HG02610 (cell line): ENCODE results near the gene GATAD2A.
"Not testable (repeated sequence)": the region's sequence is repeated elsewhere in the genome, so short reads cannot be mapped to it uniquely, and the experiment has no call there.

Source experiments
- ATAC-seq: cut with Tn5 transposase; IDR thresholded peaks from one replicate; pipeline ENCODE4 v1.9.1; 2021; ENCODE audit warnings: mild to moderate bottlenecking, moderate library complexity; ENCODE audit not compliant: unreplicated experiment

Gene GATAD2A

DNA sequence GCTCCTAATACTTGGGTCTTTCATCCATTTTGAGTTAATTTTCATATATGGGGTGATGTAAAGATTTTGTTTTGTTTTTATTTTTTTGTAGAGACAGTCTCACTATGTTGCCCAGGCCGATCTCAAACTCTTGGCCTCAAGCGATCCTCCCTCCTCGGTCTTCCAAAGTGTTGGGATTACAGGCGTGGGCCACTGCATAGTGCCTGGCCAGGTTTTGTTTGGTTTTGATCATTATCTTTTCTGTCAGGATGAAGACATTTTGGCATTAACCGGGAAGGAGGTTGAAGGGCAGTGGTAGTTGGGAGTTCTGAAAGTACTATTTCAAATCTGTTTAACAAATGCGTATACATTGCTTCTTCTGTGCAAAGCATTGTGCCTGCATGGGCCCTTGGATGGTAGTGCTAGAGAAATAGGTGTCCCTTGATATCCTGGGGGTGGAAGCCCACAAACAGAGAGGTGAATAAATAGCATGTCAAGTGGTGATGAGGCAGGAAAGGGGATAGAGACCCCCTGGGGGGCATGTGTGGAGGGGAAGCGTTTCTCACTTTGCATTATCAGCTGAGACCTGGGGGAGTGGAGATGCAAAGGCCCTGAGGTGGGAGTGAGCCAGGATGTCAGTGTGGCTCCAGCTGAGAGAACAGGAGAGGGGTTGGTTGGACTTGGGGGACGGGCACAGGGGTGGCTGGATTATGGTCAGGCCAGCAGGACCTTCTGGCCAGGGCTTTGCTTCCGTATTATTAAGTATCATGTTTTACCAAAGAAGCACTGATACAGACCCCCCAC is 41.4 kb downstream of the GATAD2A start:
- ATAC-seq = no peak

DNA sequence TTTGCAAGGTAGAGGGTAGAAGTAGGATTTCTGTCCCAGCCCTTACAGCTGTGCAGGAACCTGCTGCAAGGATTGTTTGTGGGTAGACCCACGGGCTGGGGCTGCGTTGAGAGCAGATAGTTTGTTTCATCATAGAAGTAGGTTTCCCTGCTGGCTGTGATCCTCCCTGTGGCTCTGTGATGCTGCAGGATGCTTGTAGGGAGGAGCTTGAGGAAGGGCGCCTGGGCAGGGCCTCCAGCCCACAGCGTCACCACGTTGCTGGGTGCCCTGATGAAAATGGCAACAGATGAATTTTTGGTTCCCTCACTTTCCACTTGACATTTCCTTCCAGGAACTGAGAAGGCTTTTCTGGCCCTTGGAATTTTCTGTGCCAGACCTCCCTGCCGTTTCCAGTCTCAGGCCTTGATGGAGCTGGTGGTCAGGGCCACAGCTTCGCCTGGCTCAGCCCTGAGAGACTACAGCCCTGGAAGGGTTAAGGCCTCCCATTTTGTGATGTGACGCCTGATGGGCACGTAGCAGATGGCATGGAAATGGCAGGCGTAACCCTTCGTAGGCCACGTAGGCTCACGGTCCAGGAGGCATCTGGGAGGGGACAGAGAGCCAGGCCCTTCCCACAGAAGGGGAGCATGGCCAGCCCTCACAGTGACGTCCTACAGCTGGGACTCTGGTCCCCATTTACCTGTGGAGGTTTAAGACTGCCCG is 42.2 kb downstream of the GATAD2A start:
- no peak for ATAC-seq

DNA sequence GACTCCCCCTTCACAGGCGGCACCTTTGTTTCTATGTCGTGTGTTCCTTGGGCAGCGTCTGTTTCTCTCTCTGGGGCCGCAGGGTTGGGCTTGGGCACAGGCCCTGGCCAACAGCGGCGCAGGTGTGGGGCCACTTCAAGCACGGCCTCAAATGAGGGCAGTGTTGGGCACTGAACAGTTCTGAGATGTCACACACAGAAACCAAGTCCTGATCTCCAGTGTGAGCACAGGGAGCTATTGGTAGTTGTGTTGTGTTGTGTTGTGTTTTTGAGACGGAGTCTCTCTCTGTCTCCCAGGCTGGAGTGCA is 42.7 kb downstream of the GATAD2A start:
- no peak for ATAC-seq

DNA sequence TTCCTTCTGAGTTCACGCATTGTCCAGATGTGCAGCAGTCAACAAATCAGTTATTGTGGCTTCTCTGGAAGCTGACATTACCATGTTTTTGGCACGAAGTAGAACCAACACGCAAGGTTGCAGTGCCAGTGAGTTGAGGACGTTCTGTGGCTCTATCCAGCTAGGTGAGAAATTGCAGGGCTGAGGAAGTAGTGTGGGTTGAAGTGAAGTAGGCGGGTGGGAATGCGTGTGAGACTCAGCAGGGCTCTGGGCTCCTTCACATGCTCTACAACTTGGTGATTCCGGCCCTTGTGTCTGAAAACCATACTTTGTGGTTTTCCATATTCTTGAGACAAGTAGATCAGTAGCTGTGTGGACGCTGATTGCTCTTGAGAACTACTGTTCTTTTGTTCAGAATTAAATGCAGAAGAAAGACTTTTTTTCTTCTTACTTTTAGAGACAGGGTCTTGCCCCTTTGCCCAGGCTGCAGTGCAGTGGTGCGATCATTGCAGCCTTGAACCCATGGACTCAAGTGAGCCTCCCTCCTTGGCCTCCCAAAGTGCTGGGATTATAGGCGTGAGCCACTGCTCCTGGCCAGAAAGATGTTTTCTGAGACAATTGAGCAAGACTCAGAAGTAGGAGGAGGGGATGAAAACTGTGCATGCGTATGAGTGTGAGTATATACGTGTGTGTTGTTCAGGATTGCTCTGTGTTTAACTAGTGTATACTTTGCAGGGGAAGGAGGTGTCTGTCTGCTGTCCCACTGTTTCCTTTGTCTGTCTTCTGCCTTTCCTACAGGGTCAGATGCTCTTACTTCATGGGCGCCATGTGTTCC is 46.2 kb downstream of the GATAD2A start:
- ATAC-seq = peak; percentile 83

DNA sequence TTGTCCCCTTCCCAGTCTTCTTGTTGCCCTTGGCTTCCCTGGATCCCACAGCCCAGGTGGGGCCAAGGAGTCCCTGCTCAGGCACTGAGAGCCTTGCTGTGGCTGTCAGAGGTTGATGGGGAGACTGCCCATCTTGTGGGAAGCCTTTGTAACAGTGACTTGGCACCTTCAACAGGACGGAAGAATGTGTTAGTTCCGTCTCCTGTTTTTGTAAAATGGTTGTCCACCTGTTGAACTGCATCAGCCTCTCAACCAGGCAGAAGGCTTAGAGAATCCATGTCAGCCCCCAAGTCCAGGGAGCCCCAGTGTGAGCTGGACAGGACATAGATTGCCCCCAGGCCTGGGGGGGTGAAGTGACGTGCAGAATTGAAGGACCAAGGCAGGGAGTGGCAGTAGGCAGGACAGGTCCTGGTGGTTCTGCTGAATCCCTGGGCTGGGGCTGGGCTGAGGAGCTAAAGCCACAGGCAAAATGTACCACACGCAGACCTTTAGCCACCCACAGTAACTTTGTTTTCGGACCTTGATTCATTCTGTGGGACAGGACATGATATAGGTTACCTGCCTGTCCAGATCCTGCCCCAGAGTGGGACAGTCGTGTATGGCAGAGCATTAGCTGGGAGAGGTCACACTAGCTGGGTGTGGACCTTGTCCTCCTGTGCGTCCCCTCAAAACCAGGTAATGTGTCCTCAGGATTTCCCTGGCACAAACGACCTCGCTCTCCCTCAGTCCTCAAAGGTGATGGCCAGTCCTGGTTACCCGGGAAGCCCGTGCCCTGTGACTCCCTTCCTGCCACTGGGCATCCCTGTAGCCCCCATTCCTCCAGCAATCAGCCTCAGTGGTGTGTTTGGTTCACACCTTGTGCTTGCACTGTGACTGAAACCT is 47.0 kb downstream of the GATAD2A start:
- no peak for ATAC-seq

DNA sequence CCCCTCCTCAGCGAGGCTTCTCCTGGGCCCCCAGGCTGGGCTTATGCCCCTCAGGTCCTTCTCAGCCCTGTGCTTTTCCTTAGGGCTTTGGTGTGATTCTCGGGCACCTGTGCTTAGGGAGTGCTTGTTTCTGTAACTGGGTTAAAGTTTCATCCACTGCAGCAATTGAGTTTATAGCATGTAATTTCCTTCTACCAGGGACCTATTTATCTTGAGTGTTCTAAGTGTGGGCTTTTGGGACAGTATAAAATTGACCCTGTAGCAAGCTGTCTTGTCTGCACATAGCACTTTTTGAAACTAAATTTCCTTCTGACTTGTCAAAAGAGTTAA is 47.6 kb downstream of the GATAD2A start:
- ATAC-seq = no peak

DNA sequence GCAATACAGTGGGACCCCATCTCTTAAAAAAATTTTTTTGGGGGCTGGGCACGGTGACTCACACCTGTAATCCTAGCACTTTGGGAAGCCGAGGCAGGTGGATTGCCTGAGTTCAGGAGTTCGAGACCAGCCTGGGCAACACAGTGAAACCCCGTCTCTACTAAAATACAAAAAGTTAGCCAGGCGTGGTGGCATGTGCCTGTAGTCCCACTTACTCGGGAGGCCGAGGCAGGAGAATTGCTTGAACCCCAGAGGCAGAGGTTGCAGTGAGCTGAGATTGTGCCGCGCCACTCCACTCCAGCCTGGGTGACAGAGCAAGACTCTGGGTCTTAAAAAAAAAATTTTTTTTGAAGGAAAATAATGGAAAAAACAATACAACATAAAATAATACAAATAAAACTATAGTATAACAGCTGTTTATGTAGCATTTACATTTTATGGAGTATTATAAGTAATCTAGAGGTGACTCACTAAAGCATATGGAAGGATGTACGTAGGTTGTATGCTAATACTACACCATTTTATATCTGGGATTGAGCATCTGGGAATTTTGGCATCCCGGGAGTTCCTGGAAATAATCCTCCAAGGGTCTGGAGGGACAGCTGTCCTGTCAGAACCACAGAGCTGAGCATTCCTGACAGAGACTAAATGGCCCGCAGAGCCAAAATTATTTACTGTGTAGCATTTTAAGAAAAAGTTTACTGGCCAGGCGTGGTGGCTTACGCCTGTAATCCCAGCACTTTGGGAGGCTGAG is 49.9 kb downstream of the GATAD2A start:
- not testable (repeated sequence) for ATAC-seq

DNA sequence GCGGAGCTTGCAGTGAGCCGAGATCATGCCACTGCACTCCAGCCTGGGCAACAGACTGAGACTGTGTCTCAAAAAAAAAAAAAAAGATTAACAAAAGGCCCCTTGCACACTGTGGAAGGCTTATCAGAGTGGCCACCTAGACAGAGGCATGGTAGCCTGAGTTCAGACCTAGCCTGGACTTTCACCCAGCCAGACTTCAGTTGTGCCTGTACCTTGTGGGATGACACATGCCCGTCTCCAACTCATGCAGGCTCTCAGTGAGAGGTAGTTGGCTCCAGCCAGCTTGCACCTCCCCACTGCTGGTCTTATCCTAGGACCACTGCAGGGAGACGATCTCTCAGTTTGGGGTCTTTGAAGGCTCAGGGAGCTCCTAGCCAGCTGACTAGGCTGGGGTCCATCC is 52.2 kb downstream of the GATAD2A start:
- no peak for ATAC-seq

DNA sequence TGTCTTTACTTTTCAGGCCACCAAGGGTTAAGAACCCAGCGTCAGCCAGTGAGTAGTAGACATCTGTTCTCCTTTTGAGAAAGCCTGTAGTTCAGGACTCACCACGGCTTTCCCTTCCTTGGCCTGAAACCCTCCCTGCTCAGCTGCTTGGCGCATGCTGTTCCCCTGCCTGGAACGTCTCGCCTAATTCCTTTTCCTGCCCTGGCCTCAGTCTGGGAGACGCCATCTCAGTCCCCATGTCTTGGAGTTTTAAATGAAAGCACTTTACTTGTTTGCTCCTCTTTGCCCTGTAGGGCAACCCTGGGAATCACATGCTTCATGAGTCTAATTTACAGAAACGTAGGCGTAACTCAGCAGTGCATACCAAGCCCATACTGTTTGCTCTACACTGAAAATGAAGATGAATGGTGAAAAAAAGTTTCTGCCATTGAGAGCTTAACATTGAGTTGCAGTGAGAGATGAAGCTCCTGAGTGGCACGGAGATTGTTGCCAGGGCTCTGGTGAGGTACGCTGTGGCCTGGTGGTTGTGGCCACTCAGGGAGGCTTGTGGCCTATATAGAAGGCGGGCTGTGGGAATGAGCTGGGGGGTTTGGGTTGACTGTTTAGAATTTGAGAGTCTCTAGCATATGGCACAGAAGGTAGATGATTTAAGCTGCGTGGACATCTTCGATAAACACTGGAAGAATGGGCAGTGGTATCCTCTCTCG is 52.8 kb downstream of the GATAD2A start:
- ATAC-seq = no peak

DNA sequence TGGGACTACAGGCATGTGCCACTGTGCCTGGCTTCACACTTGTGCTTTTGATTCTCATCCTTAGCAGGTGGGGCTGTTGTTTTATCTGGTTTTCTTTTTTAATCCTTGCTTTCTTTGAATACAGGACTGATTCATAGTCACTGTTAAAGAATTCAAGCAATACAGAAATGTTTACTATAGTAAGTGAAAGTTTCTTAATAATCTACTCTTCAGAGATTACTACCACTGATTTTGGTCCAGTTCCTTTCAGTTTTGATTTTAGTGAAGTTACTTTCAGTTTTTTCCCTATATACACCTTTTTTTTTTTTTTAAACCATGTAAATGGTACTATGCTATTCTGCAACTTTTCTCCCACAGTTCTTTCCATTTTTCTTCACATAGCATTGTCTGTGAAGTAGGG is 53.6 kb downstream of the GATAD2A start:
- peak; percentile 31 for ATAC-seq

DNA sequence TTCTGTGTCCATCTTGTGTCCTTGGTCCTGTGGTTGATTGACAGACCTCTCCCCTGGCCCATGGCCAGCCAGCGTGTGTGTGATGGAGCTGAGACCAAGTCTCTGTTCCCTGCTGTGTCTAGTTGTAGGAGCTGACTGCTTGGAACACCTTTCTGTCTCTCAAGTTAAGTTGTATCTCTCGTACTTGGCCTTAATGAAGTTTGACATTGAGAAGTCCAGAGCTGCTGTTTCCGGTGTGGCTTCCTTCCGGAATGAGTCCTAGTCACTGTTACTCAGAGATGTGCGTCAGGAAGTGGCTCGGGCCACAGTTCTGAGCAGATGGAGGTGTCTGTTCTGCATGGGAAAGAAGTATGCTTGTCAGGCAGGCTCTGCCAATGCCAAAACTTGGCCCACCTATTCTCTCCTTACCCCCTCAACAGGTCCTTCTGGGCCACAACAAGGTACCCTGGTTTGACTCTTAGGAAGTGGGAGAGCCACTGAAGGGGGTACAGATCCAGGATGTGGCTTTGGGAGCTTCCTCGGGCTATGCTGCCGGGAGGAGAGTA is 54.3 kb downstream of the GATAD2A start:
- ATAC-seq = peak; percentile 48

DNA sequence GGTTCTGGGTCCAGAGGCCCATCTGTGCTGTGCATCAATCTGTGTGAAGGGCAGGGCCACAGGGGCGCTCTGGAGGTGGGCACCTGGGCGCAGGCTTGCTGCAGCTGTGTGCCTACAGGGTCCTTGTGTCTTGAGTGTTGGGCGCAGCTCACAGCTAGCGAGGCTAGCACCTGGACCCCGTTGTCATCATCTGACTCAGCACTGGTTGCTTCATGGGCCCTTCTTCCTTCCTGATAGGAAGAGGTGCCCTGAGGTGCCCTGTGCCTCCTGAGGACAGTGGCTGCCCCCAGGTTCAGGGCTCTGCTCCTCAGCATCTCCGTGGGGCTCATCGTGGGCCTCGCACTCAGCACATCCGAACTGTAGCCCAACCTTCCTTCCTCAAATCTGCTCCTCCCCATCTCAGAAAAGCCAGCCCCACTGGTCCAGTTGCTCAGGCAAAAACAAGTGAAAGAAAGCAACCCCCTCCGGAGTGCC is 54.8 kb downstream of the GATAD2A start:
- no peak for ATAC-seq

DNA sequence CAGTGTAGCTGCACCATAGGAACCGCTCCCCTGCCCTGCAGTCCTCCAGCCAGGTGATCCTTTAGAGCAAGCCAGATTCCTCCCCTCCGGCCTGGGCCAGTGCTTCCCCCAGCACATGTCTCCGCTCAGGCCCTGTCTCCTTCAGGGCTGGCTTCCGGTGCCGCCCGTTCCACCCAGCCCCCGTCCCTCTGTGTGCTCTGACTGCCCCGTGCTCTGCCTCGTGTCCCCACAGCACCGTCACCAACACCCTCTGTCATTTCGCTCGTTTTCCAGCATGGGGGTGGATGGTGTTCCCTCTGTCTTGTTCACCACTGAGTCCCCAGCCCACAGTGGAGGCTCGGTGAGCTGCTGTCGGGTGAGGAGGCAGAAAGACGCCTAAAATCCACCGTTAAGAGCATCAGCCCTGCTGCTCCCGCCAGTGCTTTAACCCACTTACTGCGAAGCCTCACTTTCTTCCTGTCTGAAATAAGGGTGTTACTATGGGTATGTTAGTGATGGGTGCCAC is 55.3 kb downstream of the GATAD2A start:
- peak; percentile 42 for ATAC-seq

DNA sequence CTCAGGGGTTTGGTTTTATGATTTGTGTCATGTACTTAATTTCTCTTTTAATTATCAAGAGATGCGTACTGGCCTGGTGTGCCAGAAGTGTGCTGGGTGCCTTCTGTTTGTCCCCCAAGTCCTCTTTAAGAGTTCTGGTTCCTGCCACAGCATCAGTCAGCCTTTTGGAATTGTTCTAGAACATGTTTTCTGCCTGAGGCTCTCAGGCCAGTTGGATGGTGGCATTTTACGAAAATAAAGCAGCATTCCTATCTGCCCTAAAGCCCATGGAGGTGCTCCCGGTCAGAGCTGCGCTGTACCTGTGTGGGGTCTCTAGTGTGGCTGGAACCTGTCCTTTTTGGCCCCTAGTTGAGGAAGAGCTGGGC is 55.8 kb downstream of the GATAD2A start:
- ATAC-seq = no peak

DNA sequence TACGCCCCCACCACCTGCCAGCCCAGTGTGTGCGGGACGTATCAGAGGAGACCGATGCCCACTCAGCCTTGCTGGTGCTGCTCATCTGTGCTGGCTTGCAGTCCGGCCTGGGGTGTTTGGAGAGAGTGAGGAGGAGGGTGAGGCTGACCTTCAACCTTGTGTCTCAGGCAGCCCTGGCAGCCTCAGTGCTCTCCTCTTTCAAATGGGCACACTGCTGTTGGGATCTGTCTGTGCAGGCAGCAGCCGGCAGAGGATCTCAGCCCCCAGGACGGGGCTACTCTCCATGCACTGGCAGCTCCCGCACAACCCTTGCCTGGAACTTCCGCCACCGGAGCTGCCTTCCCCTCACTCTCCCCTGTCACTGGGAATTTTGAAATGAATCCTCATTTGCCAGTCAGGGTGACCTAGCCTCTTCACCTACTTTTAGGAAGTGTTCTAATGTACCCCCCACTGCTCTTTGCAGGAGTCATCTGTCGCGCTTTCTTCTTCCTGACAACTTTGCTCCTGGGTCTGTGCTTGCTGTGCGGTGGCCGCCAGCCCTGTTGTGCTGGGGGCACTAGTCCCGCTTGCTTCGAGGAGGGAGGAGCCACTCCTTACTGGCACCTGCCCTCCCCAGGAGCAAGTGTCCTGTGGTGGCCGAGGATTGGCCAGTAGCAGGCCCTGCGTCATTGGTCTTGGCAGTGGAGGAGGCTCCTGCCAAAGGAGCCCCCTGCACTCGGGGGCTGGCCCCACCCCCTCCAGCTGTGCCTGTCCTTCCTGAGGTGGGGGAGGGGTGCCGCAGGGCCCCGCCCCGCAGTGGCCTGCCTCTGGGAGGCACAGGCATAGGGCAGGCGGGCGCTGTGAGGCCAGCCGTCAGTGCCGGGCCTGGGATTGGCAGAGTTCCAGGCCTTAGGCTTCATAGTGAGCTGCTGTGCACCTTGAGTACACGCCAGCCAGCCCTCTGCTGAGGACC is 56.5 kb downstream of the GATAD2A start:
- ATAC-seq = no peak

DNA sequence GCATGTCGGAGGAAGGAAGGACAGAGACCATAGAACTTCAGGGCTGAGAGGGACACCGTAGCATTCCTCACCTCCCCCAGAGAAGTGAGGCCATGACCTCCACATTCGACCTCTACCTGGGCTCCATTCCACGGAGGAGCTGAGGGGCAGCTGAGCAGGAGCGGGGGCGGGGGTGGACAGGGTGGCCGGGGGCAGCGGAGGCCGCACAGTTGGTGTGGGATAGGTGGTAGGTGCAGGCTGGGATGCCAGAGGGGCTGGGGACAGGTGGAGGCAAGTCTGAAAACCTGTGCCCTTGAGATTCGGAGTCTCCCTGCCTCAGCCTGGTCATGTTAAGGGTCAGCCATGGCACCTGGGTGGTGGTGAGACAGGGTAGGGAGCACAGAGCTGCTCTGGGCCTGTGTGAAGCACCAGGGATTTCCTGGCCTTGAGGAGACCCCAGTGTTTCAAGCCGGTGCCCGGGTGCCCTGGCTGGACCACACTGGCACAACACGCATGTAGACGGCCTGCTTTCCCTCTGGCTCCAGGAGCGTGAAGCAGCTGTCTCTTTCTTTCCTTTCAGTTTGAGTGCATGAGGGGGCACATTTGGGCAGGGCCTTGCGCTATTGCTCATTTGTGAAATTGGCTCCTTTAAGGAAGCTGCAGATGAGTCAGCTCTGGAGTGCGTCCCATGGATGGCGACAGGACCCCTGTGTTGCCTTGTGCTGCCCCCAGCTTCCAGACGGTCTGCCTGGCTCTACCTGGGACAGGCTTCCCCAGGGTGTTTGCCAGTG is 58.1 kb downstream of the GATAD2A start:
- ATAC-seq = no peak
